GM12865 (cell line): ENCODE results near the gene MRPL28.
"Not testable (repeated sequence)": the region's sequence is repeated elsewhere in the genome, so short reads cannot be mapped to it uniquely, and the experiment has no call there.

ENCODE experiments used
- DNase-seq: peaks from one replicate; pipeline ENCODE4 v3.0.0; 2010; ENCODE audit warnings: low read depth
- H3K4me3 ChIP-seq: 2 replicates; pipeline ENCODE4 v1.5.1; 2011; ENCODE audit warnings: mild to moderate bottlenecking, low read depth, low read length, control low read depth
- CTCF ChIP-seq: IDR thresholded peaks from 2 replicates; pipeline ENCODE4 v1.5.1; 2011; ENCODE audit warnings: low read length, control low read depth, low read depth, inconsistent platforms; ENCODE audit not compliant: insufficient read depth; ENCODE audit errors: missing control alignments

The MRPL28 gene

GRCh38 chr16:352547-353403 lies 17.6 kb downstream of the MRPL28 start, which contains the start of gene AXIN1:
Gene AXIN1, minus strand, starts transcription at chr16:352723. Its CDS starts 5,698 bp downstream, at chr16:347025.
- peak; percentile 99 for DNase-seq
- TF ChIP-seq CTCF = peak; percentile 66
- peak within 1 kb of the TSS; percentile 82 for H3K4me3 ChIP-seq

- H3K4me3 ChIP-seq = peak overlapping the region; percentile 82
- no peak for TF ChIP-seq CTCF
- DNase-seq = peak; percentile 34
These were observed 18.4 kb downstream of the MRPL28 start for GRCh38 chr16:351804-352520.

GRCh38 chr16:350203-350602 lies 20.1 kb downstream of the MRPL28 start:
- H3K4me3 ChIP-seq = no peak overlapping the region
- DNase-seq = no peak
- no peak for TF ChIP-seq CTCF

GRCh38 chr16:349211-349610 lies 21.1 kb downstream of the MRPL28 start:
- no peak for TF ChIP-seq CTCF
- H3K4me3 ChIP-seq = peak overlapping the region; percentile 19; the same call in 1 of the 2 replicates
- peak; percentile 74 for DNase-seq

- H3K4me3 ChIP-seq, DNase-seq: not testable (repeated sequence)
These were observed 21.8 kb downstream of the MRPL28 start for GRCh38 chr16:348495-348894.

- no peak for DNase-seq
- H3K4me3 ChIP-seq = no peak overlapping the region
- no peak for TF ChIP-seq CTCF
These were observed 23.1 kb downstream of the MRPL28 start for GRCh38 chr16:347203-347602.

GRCh38 chr16:346587-346986 lies 23.8 kb downstream of the MRPL28 start:
- no peak for TF ChIP-seq CTCF
- DNase-seq = no peak
- no peak overlapping the region for H3K4me3 ChIP-seq
